Gastrocnemius medialis (tissue), 4 donors: ENCODE measurements around the gene TAS1R1. TPM values are rescaled to one million over a fixed set of nuclear protein-coding genes. Genes with fewer than 3 reads are reported as not detected.

Source experiments
- ATAC-seq, 2 donors: fragments of 150-250 bp; one replicate each; pipeline ENCODE4 v1.9.1; 2016
- DNase-seq, 2 donors: peaks; one replicate each; pipeline ENCODE4 v3.0.0-alpha.2; 2019
- H3K27ac ChIP-seq, 4 donors: fragments of 200-600 bp; sonication (generic); 1 replicate in 1 of 4; 2 replicates in 3 of 4; pipeline ENCODE4 v1.5.1; 2016 to 2018; ENCODE audit warnings: mild to moderate bottlenecking in 2 of 4, moderate library complexity in 1 of 4
- H3K27me3 ChIP-seq, 3 donors: fragments of 200-600 bp; sonication (generic) in 2 of 3; 1 replicate in 1 of 3; 2 replicates in 2 of 3; pipeline versions ENCODE4 v1.5.1 to v1.6.0; 2016 to 2019; ENCODE audit warnings: mild to moderate bottlenecking in 1 of 3, moderate library complexity in 1 of 3
- H3K36me3 ChIP-seq, 2 donors: fragments of 200-600 bp; sonication (generic) in 1 of 2; one replicate each; pipeline ENCODE4 v1.5.1; 2017 to 2018
- H3K4me1 ChIP-seq, 2 donors: fragments of 200-600 bp; sonication (generic) in 1 of 2; one replicate each; pipeline ENCODE4 v1.5.1; 2016 to 2017; ENCODE audit warnings: mild to moderate bottlenecking in 2 of 2
- H3K4me3 ChIP-seq, 4 donors: fragments of 200-600 bp; sonication (generic) in 3 of 4; 1 replicate in 1 of 4; 2 replicates in 3 of 4; pipeline ENCODE4 v1.5.1; 2016 to 2019; ENCODE audit warnings: mild to moderate bottlenecking in 2 of 4
- H3K9me3 ChIP-seq, 3 donors: fragments of 200-600 bp; sonication (generic) in 2 of 3; 1 replicate in 1 of 3; 2 replicates in 2 of 3; pipeline ENCODE4 v1.5.1; 2016 to 2019
- CTCF ChIP-seq, 5 experiments: fragments of 450-650 bp in 3 of 5; fragments of 200-600 bp in 2 of 5; sonication (generic) in 2 of 5; IDR thresholded peaks in 4 of 5; conservative IDR thresholded peaks in 1 of 5; 1 replicate in 4 of 5; 2 replicates in 1 of 5; pipeline ENCODE4 v1.5.1; 2016 to 2019; ENCODE audit warnings: antibody characterized with exemption in 5 of 5, mild to moderate bottlenecking in 3 of 5, moderate library complexity in 3 of 5
- POLR2A ChIP-seq, 2 donors: fragments of 450-650 bp; IDR thresholded peaks; one replicate each; pipeline ENCODE4 v1.6.1; 2017; ENCODE audit warnings: antibody characterized with exemption in 2 of 2, mild to moderate bottlenecking in 2 of 2, moderate library complexity in 2 of 2
- in situ Hi-C, 4 donors: fragments of 200-750 bp; cut with MboI; loops; one replicate each; pipeline versions ENCODE4 v1.15.0 to v1.8.0; 2017; ENCODE audit warnings: low sequenced_read_pairs in 4 of 4
- intact Hi-C: fragments of 100-400 bp; cut with DNase I; formaldehyde crosslinking; loops from one replicate; pipeline ENCODE4 v1.15.1; 2023; ENCODE audit warnings: low total_unique reads
- total RNA-seq, 4 donors: library from RNA; depleted of rRNA; stranded (reverse); fragments of >200 nt; gene quantifications; one replicate each; pipeline versions ENCODE4 v1.1.0 to v1.2.3, GENCODE V29; 2016

TAS1R1 gene
- total RNA-seq, 4 donors from 2014 or later: not detected

DNA sequence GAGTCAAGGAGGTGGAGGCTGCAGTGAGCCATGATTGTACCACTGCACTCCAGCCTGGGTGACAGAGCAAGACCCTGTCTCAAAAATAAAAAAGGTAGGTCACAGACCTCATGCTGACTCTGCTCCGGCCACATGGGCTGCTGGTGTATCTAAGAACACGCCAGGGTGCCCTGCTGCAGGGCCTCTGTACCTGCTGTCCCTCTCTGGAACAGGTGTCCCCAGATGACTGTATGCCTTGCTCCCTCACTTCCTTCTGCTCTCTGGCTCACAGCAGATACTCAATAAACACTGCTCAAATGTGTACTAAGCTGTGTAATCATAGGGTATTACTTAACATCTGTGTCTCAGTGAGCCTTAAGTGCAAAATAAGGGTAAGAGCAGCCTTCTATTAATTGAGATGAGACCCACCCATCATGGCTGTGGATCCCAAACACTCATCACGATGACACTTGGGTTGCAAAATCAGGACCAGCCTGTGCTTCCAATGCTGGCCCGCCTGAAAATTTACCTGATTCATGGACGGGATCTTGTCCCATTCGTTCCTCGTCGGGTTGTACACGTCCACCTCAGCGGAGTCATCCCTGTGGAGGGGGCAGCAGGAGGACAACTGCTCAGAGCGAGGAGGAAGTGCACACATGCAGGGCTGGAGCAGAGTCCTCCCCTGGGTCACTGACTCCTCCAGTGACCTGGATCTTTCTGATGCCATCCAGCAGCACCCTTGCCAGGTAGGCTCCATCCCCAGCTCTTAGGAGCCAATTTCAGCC is 40.1 kb downstream of the TAS1R1 start:
- Histone ChIP-seq H3K27ac (peak overlapping the region; percentile 98 to 100 (median 100)), H3K4me3 (no peak overlapping the region), H3K9me3 (no peaks in the 10 kb centered on the region), H3K36me3 (peaks cover 0 to 58% of the 10 kb centered on the region in 2 donors), H3K4me1 (peaks cover 92 to 97% of the 10 kb centered on the region in 2 donors), H3K27me3 (no peaks in the 10 kb centered on the region)
- intact Hi-C loops: no loop called here
- in situ Hi-C loops: no loop called here
- peak; percentile 3 to 34 for ATAC-seq
- peak; percentile 65 for DNase-seq
- TF ChIP-seq CTCF (IDR thresholded peaks at IDR 0.05 in 4 of 5, conservative IDR thresholded peaks at IDR 0.05 in 1 of 5) (no peak), POLR2A (IDR thresholded peaks at IDR 0.05) (no peak)

DNA sequence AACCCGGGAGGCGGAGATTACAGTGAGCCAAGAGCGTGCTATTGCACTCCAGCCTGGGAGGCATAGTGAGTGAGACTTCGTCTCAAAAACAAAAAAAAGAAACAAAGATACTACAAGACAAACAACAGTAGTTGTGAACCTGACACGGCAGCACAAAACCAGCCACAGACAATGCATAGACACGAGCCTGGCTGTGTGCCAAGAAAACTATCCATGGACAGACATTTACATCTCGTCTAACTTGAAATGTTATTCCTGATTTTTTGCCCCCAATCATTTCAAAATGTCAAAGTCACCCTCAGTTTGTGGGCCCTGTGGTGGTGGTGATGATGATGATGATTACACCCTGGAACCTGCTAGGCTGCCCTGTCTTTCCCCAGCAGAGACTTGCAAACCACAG is 41.2 kb downstream of the TAS1R1 start:
- H3K4me1 ChIP-seq: peaks cover 82 to 86% of the 10 kb centered on the region in 2 donors
- ATAC-seq (no peak), DNase-seq (no peak)
- intact Hi-C loops (no loop called here), in situ Hi-C loops (no loop called here)
- peak overlapping the region; percentile 98 to 100 (median 100) for H3K27ac ChIP-seq
- no peaks in the 10 kb centered on the region for H3K27me3 ChIP-seq
- peak overlapping the region; percentile 27 to 90 (median 54) for H3K4me3 ChIP-seq
- no peaks in the 10 kb centered on the region for H3K9me3 ChIP-seq
- no peak for TF ChIP-seq CTCF (IDR thresholded peaks at IDR 0.05 in 4 of 5, conservative IDR thresholded peaks at IDR 0.05 in 1 of 5)
- no peak for TF ChIP-seq POLR2A (IDR thresholded peaks at IDR 0.05)
- H3K36me3 ChIP-seq: peaks cover 0 to 54% of the 10 kb centered on the region in 2 donors

DNA sequence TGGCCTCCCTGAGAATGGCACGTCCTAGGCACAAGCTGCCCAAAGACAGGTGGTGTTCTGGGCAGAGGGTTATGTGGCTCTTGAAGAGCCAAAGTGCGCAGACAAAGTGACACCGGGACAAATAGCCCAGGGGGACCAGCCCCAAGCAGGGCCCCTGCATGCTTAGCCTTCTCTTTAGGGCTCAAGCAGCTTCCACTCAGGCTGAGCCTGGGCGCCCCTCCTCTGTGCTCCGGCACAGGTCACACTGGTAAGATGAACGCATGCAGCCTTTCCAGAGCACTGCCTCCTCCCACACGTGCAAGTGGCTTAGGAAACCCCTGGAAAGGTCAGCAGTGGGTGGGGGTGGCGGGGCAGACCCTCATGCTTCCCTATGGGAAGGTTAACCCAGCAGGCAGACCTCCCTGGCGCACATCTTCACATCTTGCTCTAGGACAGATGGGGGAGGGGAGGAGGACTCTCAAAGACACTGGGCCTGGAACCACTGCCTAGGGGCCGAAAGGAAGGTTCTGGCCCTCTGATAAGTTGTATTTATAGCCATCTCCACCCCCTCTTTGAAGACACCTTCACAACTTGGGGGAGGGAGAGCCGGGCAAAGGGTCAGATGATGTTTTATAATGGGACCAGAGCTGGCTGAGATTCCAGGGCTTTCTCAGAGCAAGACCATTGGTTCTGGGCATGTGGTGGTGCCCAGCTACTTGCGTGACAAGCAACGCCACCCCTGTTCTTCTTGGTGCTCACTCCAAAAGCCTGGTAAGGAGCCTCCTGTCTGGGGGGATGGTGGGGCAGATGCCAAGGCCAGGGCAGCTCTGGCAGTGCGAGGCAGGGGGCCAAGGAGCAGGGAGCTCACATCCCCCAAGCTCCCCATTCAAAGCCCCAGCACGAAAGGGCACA is 42.0 kb downstream of the TAS1R1 start:
- Histone ChIP-seq H3K27ac (peak overlapping the region; percentile 98 to 100 (median 100)), H3K27me3 (no peaks in the 10 kb centered on the region), H3K36me3 (peaks cover 0 to 54% of the 10 kb centered on the region in 2 donors), H3K4me3 (peak overlapping the region; percentile 27 to 90 (median 54)), H3K9me3 (no peaks in the 10 kb centered on the region), H3K4me1 (peaks cover 74 to 78% of the 10 kb centered on the region in 2 donors)
- TF ChIP-seq POLR2A (IDR thresholded peaks at IDR 0.05) (peak; percentile 31 to 37), CTCF (IDR thresholded peaks at IDR 0.05 in 4 of 5, conservative IDR thresholded peaks at IDR 0.05 in 1 of 5) (no peak)
- DNase-seq (peak in 1 of 2 donors; percentile 80), ATAC-seq (peak; percentile 1 to 15)
- intact Hi-C loops (no loop called here), in situ Hi-C loops (no loop called here)

DNA sequence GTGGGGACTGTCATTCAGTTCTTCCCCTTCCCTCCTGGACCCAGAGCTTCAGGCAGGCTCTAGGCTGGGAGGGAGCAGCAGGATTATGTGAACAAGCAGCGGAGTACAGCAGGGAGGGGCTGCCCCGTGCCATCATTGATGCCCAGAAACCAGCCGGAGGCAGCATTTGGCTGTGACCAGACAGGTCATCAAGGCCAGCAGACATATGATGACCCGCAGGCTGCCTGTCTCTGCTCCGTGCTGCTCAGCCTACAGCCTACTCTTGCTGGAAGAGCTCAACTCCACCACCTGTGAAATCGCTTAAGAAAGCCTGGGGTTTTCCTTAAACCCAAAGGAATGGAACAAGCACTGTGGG is 42.6 kb downstream of the TAS1R1 start:
- intact Hi-C loops (no loop called here), in situ Hi-C loops (no loop called here)
- no peak for ATAC-seq
- Histone ChIP-seq H3K27ac (peak overlapping the region; percentile 98 to 100 (median 100)), H3K9me3 (no peaks in the 10 kb centered on the region), H3K27me3 (no peaks in the 10 kb centered on the region), H3K4me1 (peaks cover 68 to 72% of the 10 kb centered on the region in 2 donors), H3K4me3 (peak overlapping the region; percentile 27 to 91 (median 82)), H3K36me3 (peaks cover 0 to 51% of the 10 kb centered on the region in 2 donors)
- DNase-seq: peak in 1 of 2 donors; percentile 75
- TF ChIP-seq CTCF (IDR thresholded peaks at IDR 0.05 in 4 of 5, conservative IDR thresholded peaks at IDR 0.05 in 1 of 5) (no peak), POLR2A (IDR thresholded peaks at IDR 0.05) (peak in 1 of 2 donors; percentile 2)
